ENCODE measurements around the gene EEFSEC.

EEFSEC gene

DNA sequence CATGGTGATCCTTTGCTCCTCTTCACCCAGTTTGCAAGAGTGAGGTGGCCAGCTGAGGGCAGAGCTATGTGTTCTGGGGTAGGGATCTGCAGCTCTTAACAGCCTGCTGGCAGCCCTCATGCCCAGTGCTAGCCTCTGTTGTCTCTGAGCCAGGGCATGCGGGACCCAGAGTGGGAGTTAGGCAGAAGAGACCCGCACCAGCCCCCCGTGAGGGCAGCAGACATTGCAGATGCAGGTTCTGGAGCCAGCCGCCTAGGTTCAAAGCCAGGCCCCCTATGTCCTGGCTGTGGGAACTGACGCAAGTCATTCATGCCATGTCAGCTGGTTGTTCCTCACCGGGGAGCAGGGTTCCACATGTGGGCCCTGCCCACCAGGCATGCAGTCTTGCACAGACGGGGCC, 238.7 kb downstream of the EEFSEC start:
- DNase-seq (ENCODE audit: low read depth, low spot score): no peak

DNA sequence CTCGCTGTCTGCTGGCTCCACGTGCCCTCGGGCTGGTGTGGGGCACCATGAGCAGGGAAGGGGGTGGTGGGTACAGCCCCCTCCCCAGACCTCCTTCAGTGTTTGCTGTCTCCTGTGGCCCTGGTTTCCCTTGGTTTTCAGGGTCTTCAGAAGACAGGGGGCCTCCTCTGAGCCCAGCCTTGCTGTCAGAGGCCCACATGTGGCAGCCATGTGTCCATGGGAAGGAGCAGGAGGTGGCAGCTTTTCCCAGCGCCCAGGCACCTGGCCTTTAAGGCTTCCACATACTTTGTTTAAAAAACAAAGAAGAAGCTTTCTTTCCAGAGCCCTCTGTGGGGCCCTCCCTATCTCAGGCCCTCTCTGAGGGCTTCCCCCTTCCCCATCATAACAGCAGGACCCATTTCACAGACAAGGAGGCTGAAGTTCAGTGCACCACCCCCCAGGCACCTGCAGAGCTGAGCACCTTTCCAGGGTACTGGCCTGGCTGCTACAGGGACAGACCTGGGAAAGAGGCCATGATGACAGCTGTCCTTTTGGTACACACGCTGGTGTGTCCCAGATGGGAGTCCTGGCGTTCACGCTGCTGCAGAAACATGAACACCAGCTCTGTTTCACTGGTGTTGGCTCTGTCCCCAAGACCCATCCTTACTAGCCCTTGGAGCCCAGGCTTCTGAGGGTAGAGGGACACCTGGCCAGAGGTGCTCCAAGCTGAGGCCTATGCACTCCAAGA, 239.7 kb downstream of the EEFSEC start:
- no peak for DNase-seq (ENCODE audit: low read depth, low spot score)

GRCh38 chr3:128394033-128394432, 240.8 kb downstream of the EEFSEC start:
- DNase-seq (ENCODE audit: low read depth, low spot score): no peak

DNA sequence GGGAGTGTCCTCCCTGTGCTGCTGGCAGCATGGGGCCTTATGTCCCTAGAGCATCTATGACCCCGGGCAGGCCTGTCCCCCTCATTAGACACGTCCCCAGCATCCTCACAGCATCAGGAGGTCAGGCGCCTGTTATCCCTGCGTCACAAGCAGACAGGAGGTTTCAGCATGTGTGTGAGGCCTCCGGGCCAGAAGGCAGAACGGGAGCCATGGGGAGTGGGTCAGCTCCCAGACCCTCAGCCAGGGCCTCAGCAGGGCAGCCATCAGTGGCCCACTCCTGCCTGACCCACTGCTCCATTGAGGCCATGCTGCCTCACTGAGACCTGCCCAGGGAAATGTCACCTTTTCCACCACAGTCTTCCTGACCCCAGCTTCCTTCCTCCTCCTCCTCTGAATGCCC, 241.8 kb downstream of the EEFSEC start:
- no peak for DNase-seq (ENCODE audit: low read depth, low spot score)

DNA sequence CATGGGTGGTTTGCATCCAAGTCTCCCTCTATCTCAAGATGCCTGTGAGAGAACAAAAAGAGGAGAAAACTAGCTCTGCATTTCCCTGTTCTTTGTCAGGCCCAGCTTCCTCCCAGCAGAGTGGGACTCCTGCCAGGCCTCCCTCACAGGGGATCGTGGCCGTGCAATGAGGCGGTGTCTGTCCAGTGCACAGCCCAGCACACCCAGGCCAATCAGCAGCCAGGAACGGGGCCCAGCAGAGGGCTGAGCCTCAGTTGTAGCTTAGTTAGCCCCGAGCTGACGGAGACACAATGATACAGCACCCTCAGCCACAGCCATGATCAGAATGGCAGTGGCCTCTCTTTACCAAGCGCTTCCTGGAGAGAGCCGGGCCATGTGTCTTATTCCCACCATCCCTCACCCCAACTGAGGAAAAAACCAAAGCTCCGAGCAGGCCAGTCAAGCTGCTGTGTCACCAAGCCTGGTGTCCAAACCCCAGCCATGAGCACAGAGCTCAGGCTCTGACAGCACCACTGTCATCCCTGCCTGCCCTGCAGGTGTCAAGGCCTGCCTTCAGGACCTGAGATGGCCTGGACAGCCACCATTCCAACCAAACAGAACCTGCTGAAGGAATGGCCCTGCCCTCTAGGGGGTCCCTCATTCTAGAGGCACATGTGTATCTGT, 242.3 kb downstream of the EEFSEC start:
- no peak for DNase-seq (ENCODE audit: low read depth, low spot score)

- DNase-seq (ENCODE audit: low read depth, low spot score): no peak
Measured at GRCh38 chr3:128397484-128397883, 244.2 kb downstream of the EEFSEC start.

DNA sequence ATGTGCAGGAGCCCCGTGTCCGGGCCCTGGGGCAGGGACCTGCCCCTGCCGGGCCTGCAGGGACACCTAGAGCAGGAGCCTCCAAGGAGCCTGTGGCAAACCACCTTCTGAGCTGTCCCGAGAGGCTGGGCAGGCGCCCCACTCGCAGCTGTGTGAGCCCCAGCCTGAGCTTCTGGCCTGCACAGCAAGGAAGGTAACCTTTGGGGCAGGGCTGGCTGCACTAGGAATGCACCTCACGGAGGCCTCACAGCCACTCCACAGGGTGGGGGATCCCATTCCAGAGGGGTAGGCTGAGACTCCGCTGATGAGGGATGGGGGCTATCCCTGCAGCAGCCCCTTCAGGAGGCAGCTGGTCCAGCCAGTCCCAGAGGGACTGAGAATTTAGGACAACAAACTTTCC, 245.3 kb downstream of the EEFSEC start:
- DNase-seq (ENCODE audit: low read depth, low spot score): peak; percentile 32

- DNase-seq (ENCODE audit: low read depth, low spot score): peak; percentile 55
Measured at GRCh38 chr3:128399221-128399915, 246.1 kb downstream of the EEFSEC start.

DNA sequence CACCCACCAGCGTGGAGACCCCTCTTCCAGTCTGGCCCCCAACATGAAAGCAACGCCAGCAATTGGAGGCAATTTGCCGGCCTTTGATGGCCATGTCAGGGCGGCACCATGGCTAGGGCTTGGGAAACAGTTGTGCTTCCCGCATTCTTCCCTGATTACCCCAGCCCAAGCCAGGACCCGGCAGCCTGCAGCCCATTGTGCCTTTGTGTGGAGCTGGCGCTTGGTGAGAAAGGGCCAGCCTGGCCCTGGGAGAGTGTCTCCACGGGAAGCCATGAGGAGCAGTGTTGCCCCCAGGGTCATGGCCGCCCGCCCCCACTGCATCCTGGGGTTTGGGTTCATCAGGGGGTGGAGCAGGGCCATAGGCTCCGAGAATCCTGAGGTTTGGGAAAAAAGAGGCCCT, 247.4 kb downstream of the EEFSEC start:
- DNase-seq (ENCODE audit: low read depth, low spot score): peak; percentile 83

DNA sequence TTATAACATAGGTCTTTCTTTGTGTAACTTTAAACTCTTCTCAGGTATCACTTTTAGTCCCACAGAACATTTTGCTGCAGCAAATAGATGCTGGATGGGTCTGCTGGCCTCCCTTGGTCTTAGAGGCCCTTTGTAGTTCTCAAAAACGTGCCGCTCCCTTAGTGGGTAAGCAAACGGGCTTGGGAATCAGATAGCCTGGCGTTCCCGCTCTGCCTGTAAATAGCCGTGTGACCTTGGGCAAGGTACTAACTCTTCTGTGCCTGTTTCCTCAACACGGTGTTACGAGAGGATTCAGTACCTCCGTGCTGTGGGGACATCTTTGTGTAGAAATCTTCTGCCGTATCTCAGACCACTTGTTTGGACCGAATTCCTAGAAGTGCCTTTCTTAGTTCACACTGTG, 249.0 kb downstream of the EEFSEC start:
- DNase-seq (ENCODE audit: low read depth, low spot score): no peak

GRCh38 chr3:128402998-128403397, 249.7 kb downstream of the EEFSEC start:
- DNase-seq (ENCODE audit: low read depth, low spot score): no peak

DNA sequence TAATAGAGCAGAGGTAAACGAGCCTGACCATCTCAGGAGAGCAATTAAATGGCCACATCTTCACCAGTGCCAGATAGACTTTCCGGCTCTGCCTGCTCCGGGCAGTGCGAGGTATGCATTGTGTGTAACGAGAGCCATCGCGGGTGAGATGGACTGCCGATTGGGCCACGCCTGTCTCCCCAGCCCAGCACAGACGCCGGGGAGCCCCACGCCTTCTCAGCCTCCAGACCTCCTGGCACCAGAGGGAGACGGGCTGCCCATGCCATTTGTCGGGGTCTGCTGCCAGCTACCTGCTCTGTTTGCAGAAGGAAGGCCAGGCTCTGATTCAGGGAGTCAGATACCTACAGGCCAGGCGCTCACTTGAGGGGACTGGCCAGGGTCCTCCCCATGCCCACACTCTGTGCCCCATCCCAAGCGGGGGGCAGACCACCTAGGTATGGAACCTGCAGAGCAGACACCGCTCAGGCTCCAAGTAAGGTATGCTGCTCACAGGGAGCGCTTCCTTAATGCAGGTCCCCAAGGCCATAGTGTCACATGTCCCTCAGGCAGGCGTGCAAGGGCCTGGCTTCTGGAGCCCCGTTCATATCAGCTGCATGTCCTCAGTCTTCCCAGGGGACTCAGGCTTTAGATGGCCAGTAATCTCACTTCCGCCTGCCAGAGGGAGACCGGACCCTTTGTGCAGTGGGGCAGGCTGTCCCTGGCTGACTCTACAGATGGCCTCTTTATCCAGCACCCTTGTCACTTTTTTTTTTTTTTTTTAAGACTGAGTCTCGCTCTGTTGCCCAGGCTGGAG, 251.2 kb downstream of the EEFSEC start:
- no peak for DNase-seq (ENCODE audit: low read depth, low spot score)

DNA sequence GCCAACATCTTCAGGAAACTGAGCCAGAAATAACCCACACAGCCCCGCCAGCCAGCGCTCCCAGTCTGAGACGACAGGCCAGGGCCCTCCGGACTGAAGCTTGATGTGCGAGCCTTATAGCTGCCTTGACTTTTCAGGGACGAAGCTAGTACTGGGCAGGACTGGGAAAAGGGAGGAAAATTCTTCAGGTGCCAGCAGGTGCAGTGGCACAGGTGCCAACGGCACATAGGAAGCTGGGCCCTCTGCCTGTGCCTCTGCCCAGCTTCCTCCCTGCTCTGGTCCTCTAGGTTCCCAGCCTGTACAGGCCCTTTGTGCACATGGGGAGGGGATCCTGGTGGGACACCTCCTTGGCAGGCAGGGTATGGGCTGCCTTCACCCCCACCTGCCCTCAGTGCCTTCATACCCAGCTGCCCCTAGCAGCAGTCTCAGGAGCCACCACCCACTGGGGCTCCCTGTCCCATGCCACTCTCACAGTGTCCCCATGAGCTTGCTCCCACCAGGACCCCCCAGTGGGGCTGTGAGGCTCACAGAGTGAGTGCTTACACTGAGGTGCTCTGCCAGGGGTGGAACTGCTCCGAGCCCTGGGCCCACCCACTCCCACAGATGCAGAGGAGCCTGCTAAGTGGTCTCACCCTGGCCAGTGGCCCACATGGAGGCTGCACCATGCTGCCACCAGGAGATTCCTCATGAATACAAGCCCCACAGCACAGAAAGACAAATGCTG, 252.4 kb downstream of the EEFSEC start:
- DNase-seq (ENCODE audit: low read depth, low spot score): no peak

DNA sequence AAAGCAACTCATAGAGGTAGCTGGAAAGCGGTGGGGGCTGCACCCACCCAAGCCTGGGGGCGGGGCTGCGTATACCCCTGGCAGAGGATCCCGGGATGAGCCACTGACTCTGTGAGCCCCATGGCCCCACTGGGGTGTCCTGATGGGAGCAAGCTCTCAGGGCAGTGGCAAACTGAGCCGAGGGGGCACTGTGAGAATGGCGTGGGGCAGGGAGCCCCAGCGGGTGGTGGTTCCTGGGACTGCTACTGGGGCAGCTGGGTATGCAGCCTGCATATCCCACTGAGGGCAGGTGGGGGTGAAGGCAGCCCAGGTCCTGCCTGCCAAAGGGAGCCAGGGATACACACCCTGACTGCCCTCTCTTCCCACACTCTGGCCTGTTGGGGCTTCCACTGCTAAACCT, 254.0 kb downstream of the EEFSEC start:
- no peak for DNase-seq (ENCODE audit: low read depth, low spot score)

- no peak for DNase-seq (ENCODE audit: low read depth, low spot score)
Measured at GRCh38 chr3:128408012-128408692, 254.9 kb downstream of the EEFSEC start.

DNA sequence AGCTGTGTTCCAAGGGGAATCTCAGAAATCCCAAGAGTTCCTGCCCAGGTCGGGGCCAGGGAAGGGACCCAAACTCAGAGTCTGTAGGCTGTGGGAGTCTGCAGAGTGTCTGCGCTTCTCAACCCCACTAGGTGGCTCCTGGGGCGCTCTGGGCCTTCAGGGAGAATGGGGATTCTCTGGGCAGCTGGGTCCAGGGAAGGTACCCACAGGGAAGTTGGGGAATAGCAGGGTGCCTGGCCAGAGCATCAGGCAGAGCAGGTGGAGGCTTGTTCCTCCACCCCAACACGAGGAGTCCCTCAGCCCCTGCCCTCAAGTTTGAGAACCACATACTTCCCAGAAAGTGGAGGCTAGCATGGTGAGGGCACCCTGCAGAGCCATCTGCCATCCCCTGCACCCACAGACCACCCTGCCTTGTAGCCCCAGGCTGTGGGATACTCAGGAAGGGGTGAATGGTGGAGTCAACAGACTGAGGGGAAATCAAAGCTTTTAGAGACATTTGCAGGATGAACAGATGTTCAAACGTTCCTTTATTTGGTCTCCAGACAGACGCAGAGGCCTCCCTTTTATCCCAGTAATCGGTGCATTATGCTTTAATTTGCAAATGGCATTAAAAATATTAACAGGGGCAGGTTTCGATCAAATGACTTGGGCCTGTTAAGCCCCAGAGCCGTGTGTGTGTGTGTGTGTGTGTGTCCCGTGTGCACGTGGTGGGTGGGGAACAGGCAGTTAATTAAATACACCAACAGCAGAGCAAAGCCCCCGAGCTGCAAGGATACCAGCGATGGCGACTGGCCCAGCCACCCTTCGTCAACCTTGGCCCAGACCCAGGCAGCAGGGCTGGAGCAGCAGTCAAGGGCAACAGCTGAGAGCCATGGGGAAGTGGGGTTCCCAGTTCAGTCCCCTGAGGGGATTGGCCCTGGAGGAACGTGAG, 255.7 kb downstream of the EEFSEC start:
- no peak for DNase-seq (ENCODE audit: low read depth, low spot score)

- no peak for DNase-seq (ENCODE audit: low read depth, low spot score)
Measured at GRCh38 chr3:128409624-128410581, 256.6 kb downstream of the EEFSEC start.
